H1 (cell line): ENCODE data around the gene CHPF2. TPM values are rescaled to one million over a fixed set of nuclear protein-coding genes. Genes with fewer than 3 reads are reported as not detected.

Experiments
- CTCF ChIA-PET: fragments of 300-600 bp; sonication (Branson Sonifier 250); formaldehyde crosslinking; loops from one replicate; lab custom pipeline; 2021; ENCODE audit not compliant: partially characterized antibody; lab: Charles Lee
- POLR2A ChIA-PET: fragments of 300-600 bp; sonication (Branson Sonifier 250); formaldehyde crosslinking; loops from one replicate; lab custom pipeline; 2021; ENCODE audit warnings: inconsistent platforms; ENCODE audit not compliant: partially characterized antibody; lab: Charles Lee
- DNase-seq, 2 experiments: peaks; one replicate each; pipeline versions ENCODE4 v3.0.0 to v3.0.0-alpha.2; 2010 to 2022; ENCODE audit warnings: low spot score in 2 of 2, low read depth in 1 of 2, mixed read lengths in 1 of 2
- FAIRE-seq: peaks from 2 replicates; lab custom pipeline; 2011; peaks lifted over from hg19 to GRCh38; lab: Jason Lieb, UNC
- H2AFZ ChIP-seq: 2 replicates; pipeline ENCODE4 v1.8.1; 2012; ENCODE audit warnings: low read length, inconsistent platforms
- H2AK5ac ChIP-seq: 2 replicates; pipeline ENCODE4 v1.6.1; 2013; ENCODE audit warnings: low read depth, low read length
- H2BK120ac ChIP-seq: replicated peaks from 2 replicates; pipeline ENCODE3; 2013; ENCODE audit warnings: low read depth, low read length, inconsistent platforms
- H2BK12ac ChIP-seq: 2 replicates; pipeline ENCODE4 v1.6.1; 2013; ENCODE audit warnings: low read depth, low read length
- H2BK15ac ChIP-seq: 2 replicates; pipeline ENCODE4 v1.6.1; 2013; ENCODE audit warnings: low read length
- H2BK20ac ChIP-seq: 2 replicates; pipeline ENCODE4 v1.6.1; 2013; ENCODE audit warnings: low read length
- H2BK5ac ChIP-seq: 2 replicates; pipeline ENCODE4 v1.6.1; 2013; ENCODE audit warnings: low read depth, low read length
- H3K14ac ChIP-seq: 2 replicates; pipeline ENCODE4 v1.6.1; 2013; ENCODE audit warnings: inconsistent platforms; ENCODE audit not compliant: insufficient read length
- H3K18ac ChIP-seq: 2 replicates; pipeline ENCODE4 v1.6.1; 2013; ENCODE audit warnings: low read length; ENCODE audit errors: extremely low read depth
- H3K23ac ChIP-seq: 2 replicates; pipeline ENCODE4 v1.6.1; 2013; ENCODE audit warnings: inconsistent platforms; ENCODE audit not compliant: insufficient read length
- H3K23me2 ChIP-seq: 2 replicates; pipeline ENCODE4 v1.6.1; 2013; ENCODE audit warnings: low read depth, low read length
- H3K27ac ChIP-seq: 2 replicates; pipeline ENCODE4 v1.6.1; 2011; ENCODE audit warnings: low read depth, low read length, inconsistent platforms
- H3K27me3 ChIP-seq, 4 experiments: replicated peaks in 1 of 4; 1 replicate in 1 of 4; 2 replicates in 3 of 4; pipeline versions ENCODE4 v1.6.1 to v1.8.1; 2011 to 2013; ENCODE audit warnings: low read length in 3 of 4, mild to moderate bottlenecking in 3 of 4, inconsistent platforms in 2 of 4, mixed read lengths in 2 of 4, moderate library complexity in 1 of 4; ENCODE audit not compliant: control insufficient read depth in 3 of 4, insufficient read depth in 3 of 4; ENCODE audit errors: extremely low read depth in 1 of 4
- H3K36me3 ChIP-seq, 4 experiments: 2 replicates each; pipeline versions ENCODE4 v1.6.1 to v1.8.1; 2011 to 2013; ENCODE audit warnings: mild to moderate bottlenecking in 4 of 4, low read length in 3 of 4, moderate library complexity in 2 of 4, control low read depth in 1 of 4, inconsistent platforms in 1 of 4; ENCODE audit not compliant: insufficient read depth in 4 of 4, control insufficient read depth in 2 of 4
- H3K4ac ChIP-seq: replicated peaks from 2 replicates; pipeline ENCODE3; 2013; ENCODE audit warnings: low read length, low read depth, mixed read lengths, inconsistent platforms; ENCODE audit not compliant: insufficient read length
- H3K4me1 ChIP-seq, 4 experiments: replicated peaks in 1 of 4; 1 replicate in 1 of 4; 2 replicates in 3 of 4; pipeline versions ENCODE4 v1.6.1 to v1.8.1; 2011 to 2013; ENCODE audit warnings: low read length in 3 of 4, inconsistent platforms in 2 of 4, mixed read lengths in 1 of 4; ENCODE audit not compliant: insufficient read depth in 4 of 4, control insufficient read depth in 3 of 4
- H3K4me2 ChIP-seq, 2 experiments: 2 replicates each; pipeline versions ENCODE4 v1.6.1 to v1.8.1; 2011 to 2013; ENCODE audit warnings: low read depth in 2 of 2, low read length in 2 of 2, control low read depth in 1 of 2, inconsistent platforms in 1 of 2, mild to moderate bottlenecking in 1 of 2; ENCODE audit not compliant: insufficient read depth in 1 of 2
- H3K4me3 ChIP-seq, 4 experiments: fragments of 200-600, 300-600 bp in 1 of 4; sonication (generic), shearing (Covaris generic), sonication (Bioruptor Twin) in 1 of 4; 2 replicates each; pipeline versions ENCODE4 v1.5.1 to v1.8.1; 2011 to 2016; ENCODE audit warnings: low read length in 4 of 4, low read depth in 3 of 4, control low read depth in 2 of 4, inconsistent platforms in 2 of 4, mild to moderate bottlenecking in 2 of 4, mixed read lengths in 1 of 4, moderate library complexity in 1 of 4; ENCODE audit not compliant: insufficient read depth in 2 of 4; ENCODE audit errors: extremely low read depth in 1 of 4
- H3K56ac ChIP-seq: replicated peaks from 2 replicates; pipeline ENCODE3; 2013; ENCODE audit warnings: low read depth, mild to moderate bottlenecking, mixed read lengths, low read length, inconsistent platforms; ENCODE audit not compliant: insufficient read length
- H3K79me1 ChIP-seq: 2 replicates; pipeline ENCODE4 v1.6.1; 2013; ENCODE audit warnings: low read depth, low read length, control low read depth
- H3K79me2 ChIP-seq, 2 experiments: 2 replicates each; pipeline versions ENCODE4 v1.6.1 to v1.8.1; 2012 to 2013; ENCODE audit warnings: low read length in 2 of 2, mild to moderate bottlenecking in 2 of 2, inconsistent platforms in 1 of 2; ENCODE audit not compliant: insufficient read depth in 2 of 2, control insufficient read depth in 1 of 2
- H3K9ac ChIP-seq, 4 experiments: replicated peaks in 1 of 4; 1 replicate in 1 of 4; 2 replicates in 3 of 4; pipeline versions ENCODE4 v1.6.1 to v1.8.1; 2011 to 2013; ENCODE audit warnings: low read depth in 3 of 4, low read length in 3 of 4, control low read depth in 2 of 4, mild to moderate bottlenecking in 2 of 4, moderate library complexity in 2 of 4, inconsistent platforms in 1 of 4; ENCODE audit errors: extremely low read depth in 1 of 4
- H3K9me3 ChIP-seq, 2 experiments: 2 replicates each; pipeline versions ENCODE4 v1.6.1 to v1.8.1; 2012 to 2013; ENCODE audit warnings: mild to moderate bottlenecking in 2 of 2, moderate library complexity in 2 of 2, control low read depth in 1 of 2, inconsistent platforms in 1 of 2, low read depth in 1 of 2, low read length in 1 of 2, mixed read lengths in 1 of 2; ENCODE audit not compliant: insufficient read depth in 2 of 2
- H4K20me1 ChIP-seq, 2 experiments: replicated peaks in 1 of 2; 2 replicates each; pipeline versions ENCODE3 to v1.8.1; 2011 to 2013; ENCODE audit warnings: inconsistent platforms in 2 of 2, low read length in 2 of 2, mild to moderate bottlenecking in 1 of 2; ENCODE audit not compliant: insufficient read depth in 2 of 2, control insufficient read depth in 1 of 2
- H4K5ac ChIP-seq: 2 replicates; pipeline ENCODE4 v1.6.1; 2013; ENCODE audit warnings: low read length, low read depth, mixed read lengths, inconsistent platforms; ENCODE audit not compliant: insufficient read length
- H4K8ac ChIP-seq: 2 replicates; pipeline ENCODE4 v1.8.0; 2013; ENCODE audit warnings: mild to moderate bottlenecking, moderate library complexity, low read length, inconsistent platforms; ENCODE audit not compliant: insufficient read depth; ENCODE audit errors: extremely low read depth
- H4K91ac ChIP-seq: replicated peaks from 2 replicates; pipeline ENCODE3; 2013; ENCODE audit warnings: low read length, mixed read lengths, inconsistent platforms; ENCODE audit not compliant: insufficient read length
- BACH1 ChIP-seq: IDR thresholded peaks from 2 replicates; pipeline ENCODE4 v1.6.1; 2012; ENCODE audit warnings: low read length, improper control_type of control experiment
- RNF2 ChIP-seq: fragments of 200-900, 300-1000 bp; sonication (generic); IDR thresholded peaks from 2 replicates; pipeline ENCODE4 v1.7.1; 2016; ENCODE audit warnings: borderline replicate concordance, low read depth, mild to moderate bottlenecking, antibody characterized with exemption, low read length; ENCODE audit not compliant: poor library complexity, severe bottlenecking; ENCODE audit errors: missing control alignments
- TCF12 ChIP-seq: IDR thresholded peaks from 2 replicates; pipeline ENCODE4 v1.6.1; 2011; ENCODE audit warnings: low read depth, mild to moderate bottlenecking, low read length
- WGBS, 2 experiments: shearing (Covaris generic) in 1 of 2; methylation state at CpG; one replicate each; pipeline versions ENCODE4 v1.1.6 to v1.1.7; 2013 to 2015; ENCODE audit warnings: low lambda C conversion rate in 2 of 2, mixed read lengths in 2 of 2, inconsistent platforms in 1 of 2, low coverage in 1 of 2, missing lambda C conversion rate in 1 of 2; ENCODE audit not compliant: insufficient replicate concordance in 2 of 2, insufficient coverage in 1 of 2, insufficient read length in 1 of 2; ENCODE audit errors: extremely low coverage in 1 of 2, missing lambda C conversion rate in 1 of 2; 5-methylcytosine and 5-hydroxymethylcytosine counted together
- polyA plus RNA-seq, 7 experiments: library from polyadenylated mRNA; depleted of rRNA in 3 of 7; stranded (reverse) in 5 of 7; unstranded in 2 of 7; fragments of >200 nt in 5 of 7; fragments of 200-250 nt in 2 of 7; gene quantifications; 1 replicate in 5 of 7; 2 replicates in 1 of 7; 4 replicates in 1 of 7; pipeline versions ENCODE4 v1.2.1 to v1.2.3, GENCODE V29; 2011 to 2013; ENCODE audit warnings: missing spikeins in 2 of 7, mixed read lengths in 2 of 7
- total RNA-seq: library from RNA; stranded (reverse); fragmentation: NEBNext Ultra II Directional; extraction: Animal tissue kit (Norgen Biotek cat#: 25700); gene quantifications from 2 replicates; pipeline ENCODE4 v1.2.1, GENCODE V29; 2021

CHPF2 gene
- total and polyA plus RNA-seq, 2 of the 8 experiments (the other 6 are each of a cell fraction or from before 2014, with no cell fraction given) = 14.4 to 20.6 TPM

GRCh38 chr7:151212626-151213025 lies 19.7 kb upstream of the CHPF2 start:
- H2BK5ac ChIP-seq = no peak overlapping the region
- no peak overlapping the region for H2BK12ac ChIP-seq
- H3K18ac ChIP-seq = no peak overlapping the region
- no peak overlapping the region for H2BK20ac ChIP-seq
- H3K14ac ChIP-seq = no peak overlapping the region
- H4K20me1 ChIP-seq = peaks cover 5 to 6% of the 10 kb centered on the region in 2 experiments
- H4K8ac ChIP-seq = no peak overlapping the region
- no peak overlapping the region for H2AK5ac ChIP-seq
- no peaks in the 10 kb centered on the region for H3K9me3 ChIP-seq
- H2BK120ac ChIP-seq = no peak overlapping the region
- H3K4me1 ChIP-seq = peaks cover 0 to 6% (median 3%) of the 10 kb centered on the region in 4 experiments; a peak in 4 of 7 replicates
- no peak overlapping the region for H2AFZ ChIP-seq
- DNase-seq (no peak), FAIRE-seq (no peak)
- TF ChIP-seq RNF2 (no peak), TCF12 (no peak), BACH1 (no peak)
- no peak overlapping the region for H3K56ac ChIP-seq
- no peaks in the 10 kb centered on the region for H3K79me2 ChIP-seq
- H3K4me3 ChIP-seq = no peak overlapping the region
- no peak overlapping the region for H4K91ac ChIP-seq
- no peaks in the 10 kb centered on the region for H3K27me3 ChIP-seq
- H3K27ac ChIP-seq = no peak overlapping the region
- POLR2A ChIA-PET = interaction anchor here (1.3 to 5.7 kb wide), 3 partner anchors 13 to 26 kb away, joined by 4 to 36 read pairs (median 6); partner anchors contain the start of genes ABCF2 and ASB10
- H3K4me2 ChIP-seq = no peak overlapping the region
- H3K9ac ChIP-seq = no peak overlapping the region
- WGBS, 2 experiments = 80% methylated on average over 5 of the region's 5 CpGs; no CpG with 5 or more reads in 1 of the 2 experiments
- CTCF ChIA-PET = interaction anchor here (0.6 to 4.0 kb wide), 11 partner anchors 8 to 458 kb away, joined by 3 to 25 read pairs (median 6); partner anchors contain the start of gene GBX1
- H3K4ac ChIP-seq = no peak overlapping the region
- H3K23me2 ChIP-seq = no peaks in the 10 kb centered on the region
- no peaks in the 10 kb centered on the region for H3K79me1 ChIP-seq
- H2BK15ac ChIP-seq = no peak overlapping the region
- peaks cover 27 to 51% (median 35%) of the 10 kb centered on the region in 4 experiments for H3K36me3 ChIP-seq
- no peak overlapping the region for H4K5ac ChIP-seq
- H3K23ac ChIP-seq = no peak overlapping the region
